Thoracic aorta (tissue), 2 donors: ENCODE data around the gene NDUFS6. TPM values are rescaled to one million over a fixed set of nuclear protein-coding genes. Genes with fewer than 3 reads are reported as not detected.

Experiments
- ATAC-seq: fragments of 150-250 bp; one replicate; pipeline ENCODE4 v1.8.0; 2017; ENCODE audit warnings: low read depth; ENCODE audit not compliant: insufficient number of reproducible peaks, low FRiP score
- DNase-seq: peaks from one replicate; pipeline ENCODE4 v3.0.0-alpha.2; 2020; ENCODE audit warnings: low spot score
- H3K27ac ChIP-seq, 2 donors: fragments of 200-600 bp; sonication (generic); 1 replicate in 1 of 2; 2 replicates in 1 of 2; pipeline ENCODE4 v1.5.1; 2016; ENCODE audit warnings: mild to moderate bottlenecking in 2 of 2, moderate library complexity in 2 of 2
- H3K27me3 ChIP-seq: fragments of 200-600 bp; sonication (generic); replicated peaks from 2 replicates; pipeline ENCODE4 v1.6.0; 2016; ENCODE audit warnings: mild to moderate bottlenecking; ENCODE audit not compliant: insufficient read depth
- H3K36me3 ChIP-seq: fragments of 200-600 bp; sonication (generic); one replicate; pipeline ENCODE4 v1.5.1; 2016
- H3K4me1 ChIP-seq, 2 donors: fragments of 200-600 bp; sonication (generic); 1 replicate in 1 of 2; 2 replicates in 1 of 2; pipeline versions ENCODE4 v1.5.1 to v1.6.0; 2016; ENCODE audit warnings: low read depth in 2 of 2, mild to moderate bottlenecking in 1 of 2; ENCODE audit not compliant: control insufficient read depth in 1 of 2
- H3K4me3 ChIP-seq: fragments of 200-600 bp; sonication (generic); 2 replicates; pipeline ENCODE4 v1.5.1; 2016; ENCODE audit warnings: mild to moderate bottlenecking
- H3K9me3 ChIP-seq: fragments of 200-600 bp; sonication (generic); 2 replicates; pipeline ENCODE4 v1.5.1; 2016
- total RNA-seq, 2 donors: library from RNA; depleted of rRNA; stranded (reverse); fragments of >200 nt; gene quantifications; one replicate each; pipeline versions ENCODE4 v1.1.0 to v1.2.3, GENCODE V29; 2016
- TF ChIP-seq, protein P1 (sequence below): fragments of 200-600 bp; sonication (generic); IDR thresholded peaks from one replicate; pipeline ENCODE4 v1.5.1; 2019; ENCODE audit warnings: antibody characterized with exemption

NDUFS6 gene
- total RNA-seq, 2 donors from 2014 or later, result 25.7 to 26.5 TPM

DNA sequence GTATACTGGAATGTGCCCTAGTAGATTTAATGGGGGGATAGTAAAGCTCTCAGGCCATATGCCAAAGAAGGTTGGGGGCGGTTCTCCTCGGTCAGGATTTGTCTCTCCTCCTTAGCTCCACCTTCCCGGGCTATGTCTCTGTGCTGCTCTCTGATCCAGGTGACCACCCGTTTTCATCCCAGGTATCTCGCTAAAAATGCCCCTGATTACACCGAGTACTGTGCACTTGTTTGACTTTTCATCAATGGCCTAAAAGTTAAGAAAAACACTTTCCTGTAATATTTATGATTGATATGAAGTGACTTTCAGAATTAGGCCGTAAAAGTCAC is 724 bp downstream of the NDUFS6 start:
- H3K27me3 ChIP-seq, result no peaks in the 10 kb centered on the region
- H3K9me3 ChIP-seq, result no peaks in the 10 kb centered on the region
- H3K4me1 ChIP-seq, result peaks cover 4 to 16% of the 10 kb centered on the region in 2 donors
- ATAC-seq, result no peak
- peak overlapping the region; percentile 86 for H3K4me3 ChIP-seq
- TF ChIP-seq, protein P1, sequence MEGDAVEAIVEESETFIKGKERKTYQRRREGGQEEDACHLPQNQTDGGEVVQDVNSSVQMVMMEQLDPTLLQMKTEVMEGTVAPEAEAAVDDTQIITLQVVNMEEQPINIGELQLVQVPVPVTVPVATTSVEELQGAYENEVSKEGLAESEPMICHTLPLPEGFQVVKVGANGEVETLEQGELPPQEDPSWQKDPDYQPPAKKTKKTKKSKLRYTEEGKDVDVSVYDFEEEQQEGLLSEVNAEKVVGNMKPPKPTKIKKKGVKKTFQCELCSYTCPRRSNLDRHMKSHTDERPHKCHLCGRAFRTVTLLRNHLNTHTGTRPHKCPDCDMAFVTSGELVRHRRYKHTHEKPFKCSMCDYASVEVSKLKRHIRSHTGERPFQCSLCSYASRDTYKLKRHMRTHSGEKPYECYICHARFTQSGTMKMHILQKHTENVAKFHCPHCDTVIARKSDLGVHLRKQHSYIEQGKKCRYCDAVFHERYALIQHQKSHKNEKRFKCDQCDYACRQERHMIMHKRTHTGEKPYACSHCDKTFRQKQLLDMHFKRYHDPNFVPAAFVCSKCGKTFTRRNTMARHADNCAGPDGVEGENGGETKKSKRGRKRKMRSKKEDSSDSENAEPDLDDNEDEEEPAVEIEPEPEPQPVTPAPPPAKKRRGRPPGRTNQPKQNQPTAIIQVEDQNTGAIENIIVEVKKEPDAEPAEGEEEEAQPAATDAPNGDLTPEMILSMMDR, result no peak
- peaks cover 40% of the 10 kb centered on the region for H3K36me3 ChIP-seq
- no peak overlapping the region for H3K27ac ChIP-seq
- no peak for DNase-seq

GRCh38 chr5:1803192-1803591 is 2.0 kb downstream of the NDUFS6 start:
- Histone ChIP-seq H3K27me3 (no peaks in the 10 kb centered on the region), H3K36me3 (peaks cover 34% of the 10 kb centered on the region), H3K4me1 (peaks cover 4 to 16% of the 10 kb centered on the region in 2 donors), H3K9me3 (no peaks in the 10 kb centered on the region), H3K27ac (no peak overlapping the region), H3K4me3 (no peak overlapping the region)
- ATAC-seq (no peak), DNase-seq (no peak)
- TF ChIP-seq, protein P1, result no peak

DNA sequence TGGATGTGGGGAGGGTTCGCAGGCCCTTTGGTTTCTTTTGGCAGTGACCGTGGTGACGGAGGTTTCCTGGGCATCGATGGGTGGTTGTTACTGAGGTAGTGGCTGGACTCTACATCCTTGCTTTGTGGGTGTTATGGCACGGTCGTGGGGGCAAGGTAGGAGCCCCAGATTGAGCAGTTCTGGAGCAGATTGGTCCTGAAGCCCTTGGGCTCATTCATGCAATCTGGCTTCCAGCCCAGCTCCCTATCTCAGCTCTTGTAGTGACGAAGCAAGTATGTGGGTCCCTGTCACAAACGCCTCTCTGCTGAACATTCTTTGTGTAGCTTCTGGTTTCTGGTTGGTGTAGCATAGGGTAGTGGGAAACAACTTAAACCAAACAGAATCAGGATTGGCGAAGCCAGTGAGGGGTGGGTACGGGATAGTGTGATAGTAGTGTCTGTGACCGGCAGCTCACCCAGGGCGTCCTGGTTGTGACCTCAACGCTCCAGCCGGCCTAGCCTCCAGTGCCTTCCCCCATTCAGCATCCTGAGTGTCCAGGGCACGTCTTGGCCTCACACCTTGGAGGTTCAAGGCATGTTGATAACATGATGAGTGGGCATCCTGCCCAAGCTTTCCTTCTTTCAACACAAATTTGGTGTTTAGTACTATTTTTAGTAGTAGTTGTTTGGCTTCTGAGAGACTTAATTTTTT is 2.9 kb downstream of the NDUFS6 start:
- Histone ChIP-seq H3K4me3 (no peak overlapping the region), H3K9me3 (no peaks in the 10 kb centered on the region), H3K36me3 (peaks cover 38% of the 10 kb centered on the region), H3K27me3 (no peaks in the 10 kb centered on the region), H3K4me1 (peaks cover 4 to 8% of the 10 kb centered on the region in 2 donors), H3K27ac (no peak overlapping the region)
- ATAC-seq (no peak), DNase-seq (no peak)
- TF ChIP-seq, protein P1, result no peak

DNA sequence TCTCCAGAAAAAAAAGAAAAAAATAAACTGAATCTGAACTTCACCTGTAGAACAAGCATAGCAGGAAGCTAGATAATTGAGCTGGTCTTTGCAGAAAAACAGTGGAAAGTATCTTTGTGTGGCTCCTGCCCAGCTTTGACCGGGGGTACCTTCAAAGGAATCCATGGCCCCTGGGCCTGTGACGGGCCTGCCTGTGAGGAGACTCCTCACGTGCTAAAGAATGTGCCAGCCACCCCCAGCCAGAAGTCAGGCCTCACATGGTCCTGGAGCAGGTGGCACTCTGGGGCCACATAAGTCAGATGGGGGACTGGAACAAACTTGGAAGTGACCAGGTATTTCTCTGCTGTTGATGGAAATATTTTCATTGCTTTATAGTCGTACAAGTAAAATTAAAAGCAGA is 4.1 kb downstream of the NDUFS6 start:
- no peaks in the 10 kb centered on the region for H3K27me3 ChIP-seq
- H3K36me3 ChIP-seq, result peaks cover 43% of the 10 kb centered on the region
- H3K4me1 ChIP-seq, result peaks cover 4 to 6% of the 10 kb centered on the region in 2 donors
- DNase-seq, result no peak
- no peaks in the 10 kb centered on the region for H3K9me3 ChIP-seq
- no peak overlapping the region for H3K4me3 ChIP-seq
- H3K27ac ChIP-seq, result no peak overlapping the region
- TF ChIP-seq, protein P1, result no peak
- ATAC-seq, result no peak

DNA sequence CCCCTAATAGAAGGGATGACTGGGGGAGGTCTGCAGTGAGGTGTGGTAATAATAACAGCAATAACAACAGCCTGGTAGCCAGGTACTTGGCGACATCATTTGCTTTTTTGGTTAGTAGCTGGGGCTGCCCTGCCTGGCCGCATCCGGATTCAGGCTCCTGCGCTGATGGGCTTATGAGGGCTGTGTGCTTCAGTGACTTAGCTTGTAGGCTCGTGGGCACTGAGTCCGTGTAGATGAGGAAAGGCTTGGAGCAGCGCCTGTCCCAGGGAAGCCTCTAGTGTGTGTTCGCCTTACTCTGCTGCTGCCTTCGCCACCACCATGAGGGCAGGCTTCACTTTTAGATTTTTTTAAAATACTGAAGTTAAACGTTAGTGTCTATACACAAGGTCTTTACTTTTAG is 4.5 kb downstream of the NDUFS6 start:
- H3K36me3 ChIP-seq, result peaks cover 43% of the 10 kb centered on the region
- H3K4me3 ChIP-seq, result no peak overlapping the region
- no peaks in the 10 kb centered on the region for H3K27me3 ChIP-seq
- H3K4me1 ChIP-seq, result peaks cover 4 to 6% of the 10 kb centered on the region in 2 donors
- TF ChIP-seq, protein P1, result no peak
- H3K9me3 ChIP-seq, result no peaks in the 10 kb centered on the region
- no peak overlapping the region for H3K27ac ChIP-seq
- DNase-seq (no peak), ATAC-seq (no peak)
